Body of pancreas (tissue), 4 donors: ENCODE results near the gene ALKBH4. TPM values are rescaled to one million over a fixed set of nuclear protein-coding genes. Genes with fewer than 3 reads are reported as not detected.
"Not testable (repeated sequence)": the region's sequence is repeated elsewhere in the genome, so short reads cannot be mapped to it uniquely, and the experiment has no call there.

Source experiments
- ATAC-seq: fragments of 150-250 bp; one replicate; pipeline ENCODE4 v1.9.1; 2016
- DNase-seq, 4 donors: peaks; one replicate each; pipeline ENCODE4 v3.0.0-alpha.2; 2019
- H3K27ac ChIP-seq, 4 donors: fragments of 200-600 bp; sonication (generic); 1 replicate in 3 of 4; 2 replicates in 1 of 4; pipeline versions ENCODE4 v1.5.1 to v1.6.1; 2016 to 2019; ENCODE audit warnings: mild to moderate bottlenecking in 1 of 4, mixed read lengths in 1 of 4, moderate library complexity in 1 of 4
- H3K27me3 ChIP-seq, 2 donors: fragments of 200-600 bp; sonication (generic); one replicate each; pipeline ENCODE4 v1.6.0; 2016; ENCODE audit warnings: mild to moderate bottlenecking in 1 of 2
- H3K36me3 ChIP-seq, 2 donors: fragments of 200-600 bp; sonication (generic); replicated peaks in 1 of 2; 2 replicates each; pipeline ENCODE4 v1.5.1; 2016; ENCODE audit warnings: low read depth in 2 of 2; ENCODE audit not compliant: insufficient read depth in 1 of 2
- H3K4me1 ChIP-seq: fragments of 200-600 bp; sonication (generic); one replicate; pipeline ENCODE4 v1.6.0; 2016
- H3K4me3 ChIP-seq, 2 donors: fragments of 200-600 bp; sonication (generic); 1 replicate in 1 of 2; 2 replicates in 1 of 2; pipeline ENCODE4 v1.5.1; 2016 to 2019
- H3K9me3 ChIP-seq, 3 donors: fragments of 200-600 bp; sonication (generic); 1 replicate in 2 of 3; 2 replicates in 1 of 3; pipeline ENCODE4 v1.5.1; 2016
- POLR2A ChIP-seq, 3 donors: fragments of 450-650 bp; IDR thresholded peaks; one replicate each; pipeline ENCODE4 v1.6.1; 2016; ENCODE audit warnings: antibody characterized with exemption in 3 of 3, mild to moderate bottlenecking in 2 of 3
- WGBS, 2 donors: methylation state at CpG; one replicate each; pipeline ENCODE4 v1.1.5; 2017; 5-methylcytosine and 5-hydroxymethylcytosine counted together
- intact Hi-C: fragments of 100-400 bp; cut with DNase I; formaldehyde crosslinking; loops from one replicate; pipeline ENCODE4 v1.15.1; 2023
- total RNA-seq, 2 donors: library from RNA; depleted of rRNA; stranded (reverse); fragments of >200 nt; gene quantifications; one replicate each; pipeline ENCODE4 v1.1.0, GENCODE V29; 2016
- TF ChIP-seq, protein P1 (sequence below), 7 experiments: fragments of 450-650 bp in 4 of 7; fragments of 200-600 bp in 3 of 7; sonication (generic) in 3 of 7; IDR thresholded peaks; one replicate each; pipeline ENCODE4 v1.5.1; 2016 to 2019; ENCODE audit warnings: antibody characterized with exemption in 7 of 7

Gene ALKBH4
- total RNA-seq, 2 donors from 2014 or later = 15.6 to 60.3 TPM

DNA sequence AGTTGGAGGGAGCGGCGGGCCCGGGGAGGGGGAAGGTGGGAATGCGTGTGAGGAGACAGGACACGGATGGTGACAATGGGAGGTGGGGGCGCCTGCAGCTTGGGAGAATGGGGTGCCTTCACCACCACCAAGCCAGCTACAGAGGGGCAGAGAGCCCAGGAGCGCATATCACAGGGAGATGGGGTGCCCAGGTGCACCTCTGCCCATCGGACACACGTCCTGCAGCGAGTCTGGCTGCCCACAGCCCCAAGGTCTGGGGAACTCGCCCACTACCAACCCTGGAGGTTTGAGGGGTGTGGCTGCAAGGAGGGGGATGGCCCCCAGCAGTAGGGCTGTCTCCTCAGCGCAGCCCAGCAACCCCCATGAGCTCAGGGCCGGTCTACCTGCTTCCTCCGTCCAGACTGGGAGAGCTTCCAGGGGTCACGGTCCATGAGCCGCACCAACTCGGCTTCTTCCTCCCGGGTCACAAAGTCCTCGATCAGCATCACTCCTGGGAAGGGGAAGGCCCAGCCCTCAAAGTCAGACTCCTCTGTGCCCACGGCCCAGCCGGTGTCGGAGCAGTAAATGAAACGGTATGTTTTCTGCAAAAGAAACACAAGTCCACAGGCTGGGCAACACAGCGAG, 5.3 kb downstream of the ALKBH4 start:
- intact Hi-C loops = no loop called here
- Histone ChIP-seq H3K36me3 (peaks cover 0 to 6% of the 10 kb centered on the region in 2 donors), H3K27ac (no peak overlapping the region), H3K9me3 (no peaks in the 10 kb centered on the region), H3K4me1 (peaks cover 9% of the 10 kb centered on the region), H3K27me3 (no peaks in the 10 kb centered on the region), H3K4me3 (no peak overlapping the region)
- TF ChIP-seq, protein P1, sequence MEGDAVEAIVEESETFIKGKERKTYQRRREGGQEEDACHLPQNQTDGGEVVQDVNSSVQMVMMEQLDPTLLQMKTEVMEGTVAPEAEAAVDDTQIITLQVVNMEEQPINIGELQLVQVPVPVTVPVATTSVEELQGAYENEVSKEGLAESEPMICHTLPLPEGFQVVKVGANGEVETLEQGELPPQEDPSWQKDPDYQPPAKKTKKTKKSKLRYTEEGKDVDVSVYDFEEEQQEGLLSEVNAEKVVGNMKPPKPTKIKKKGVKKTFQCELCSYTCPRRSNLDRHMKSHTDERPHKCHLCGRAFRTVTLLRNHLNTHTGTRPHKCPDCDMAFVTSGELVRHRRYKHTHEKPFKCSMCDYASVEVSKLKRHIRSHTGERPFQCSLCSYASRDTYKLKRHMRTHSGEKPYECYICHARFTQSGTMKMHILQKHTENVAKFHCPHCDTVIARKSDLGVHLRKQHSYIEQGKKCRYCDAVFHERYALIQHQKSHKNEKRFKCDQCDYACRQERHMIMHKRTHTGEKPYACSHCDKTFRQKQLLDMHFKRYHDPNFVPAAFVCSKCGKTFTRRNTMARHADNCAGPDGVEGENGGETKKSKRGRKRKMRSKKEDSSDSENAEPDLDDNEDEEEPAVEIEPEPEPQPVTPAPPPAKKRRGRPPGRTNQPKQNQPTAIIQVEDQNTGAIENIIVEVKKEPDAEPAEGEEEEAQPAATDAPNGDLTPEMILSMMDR (IDR thresholded peaks at IDR 0.05) = no peak
- TF ChIP-seq POLR2A (IDR thresholded peaks at IDR 0.05) = no peak
- WGBS, 2 donors = 94 to 95% methylated on average over 13 to 24 of the region's 24 CpGs
- DNase-seq (no peak), ATAC-seq (no peak)

DNA sequence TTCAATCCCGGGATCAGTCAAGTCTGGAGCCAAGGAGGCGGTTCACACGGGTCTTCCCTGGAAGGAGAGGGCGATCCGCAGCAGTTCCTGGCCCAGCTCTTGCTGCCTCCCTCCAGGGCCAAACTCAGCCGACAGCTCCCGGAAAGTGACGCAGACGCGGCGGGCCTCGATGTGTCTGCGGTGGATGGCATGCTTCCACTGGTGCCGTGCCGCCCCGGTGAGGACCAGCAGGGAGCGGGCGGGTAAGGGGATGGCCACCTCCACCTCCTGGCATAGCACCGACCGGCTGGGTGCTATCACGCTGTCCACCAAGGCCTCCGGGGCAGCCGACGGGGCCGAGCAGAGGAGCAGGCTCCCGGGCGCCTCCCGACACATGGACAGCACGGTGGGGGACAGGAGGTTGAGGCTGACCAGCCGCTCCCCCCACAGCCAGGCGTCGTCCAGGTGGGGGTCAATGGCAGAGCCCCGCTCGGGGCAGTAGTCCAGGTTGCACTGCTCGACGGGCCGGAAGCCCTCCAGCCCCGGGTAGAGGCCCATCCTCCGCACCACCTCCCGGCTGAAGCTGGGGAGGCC, 7.2 kb downstream of the ALKBH4 start:
- no peak for DNase-seq
- Histone ChIP-seq H3K27me3 (no peaks in the 10 kb centered on the region), H3K9me3 (no peaks in the 10 kb centered on the region), H3K27ac (no peak overlapping the region), H3K4me3 (no peak overlapping the region), H3K36me3 (peaks cover 0 to 6% of the 10 kb centered on the region in 2 donors), H3K4me1 (no peaks in the 10 kb centered on the region)
- no peak for TF ChIP-seq POLR2A (IDR thresholded peaks at IDR 0.05)
- TF ChIP-seq, protein P1 (IDR thresholded peaks at IDR 0.05) = no peak
- intact Hi-C loops = no loop called here
- ATAC-seq = no peak
- 90 to 93% methylated on average over 8 to 27 of the region's 40 CpGs for WGBS, 2 donors

DNA sequence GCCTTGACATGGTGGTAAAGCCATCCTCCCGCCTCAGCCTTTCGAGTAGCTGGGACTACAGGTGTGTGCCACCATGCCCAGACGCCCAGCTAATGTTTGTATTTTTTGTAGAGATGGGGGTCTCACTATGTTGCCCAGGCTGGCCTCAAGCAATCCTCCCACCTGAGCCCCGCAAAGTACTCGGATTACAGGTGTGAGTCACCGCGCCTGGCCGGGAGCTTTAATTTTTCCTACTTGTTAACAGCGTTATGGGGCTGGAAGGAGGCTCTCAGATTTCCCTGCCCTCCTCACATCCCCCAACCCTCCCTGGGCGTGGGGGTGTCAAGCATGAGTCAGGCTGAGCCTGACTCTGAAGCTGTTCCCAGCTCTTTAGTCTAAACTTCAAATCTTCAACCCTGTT, 8.3 kb downstream of the ALKBH4 start:
- WGBS, 2 donors = 88 to 89% methylated on average over 10 of the region's 10 CpGs
- H3K4me1 ChIP-seq = no peaks in the 10 kb centered on the region
- H3K27me3 ChIP-seq = no peaks in the 10 kb centered on the region
- intact Hi-C loops = no loop called here
- TF ChIP-seq POLR2A (IDR thresholded peaks at IDR 0.05) = no peak
- TF ChIP-seq, protein P1 (IDR thresholded peaks at IDR 0.05) = no peak
- DNase-seq = no peak
- H3K9me3 ChIP-seq = no peaks in the 10 kb centered on the region
- no peak for ATAC-seq
- H3K27ac ChIP-seq = no peak overlapping the region
- no peak overlapping the region for H3K4me3 ChIP-seq
- H3K36me3 ChIP-seq = peaks cover 0 to 6% of the 10 kb centered on the region in 2 donors

DNA sequence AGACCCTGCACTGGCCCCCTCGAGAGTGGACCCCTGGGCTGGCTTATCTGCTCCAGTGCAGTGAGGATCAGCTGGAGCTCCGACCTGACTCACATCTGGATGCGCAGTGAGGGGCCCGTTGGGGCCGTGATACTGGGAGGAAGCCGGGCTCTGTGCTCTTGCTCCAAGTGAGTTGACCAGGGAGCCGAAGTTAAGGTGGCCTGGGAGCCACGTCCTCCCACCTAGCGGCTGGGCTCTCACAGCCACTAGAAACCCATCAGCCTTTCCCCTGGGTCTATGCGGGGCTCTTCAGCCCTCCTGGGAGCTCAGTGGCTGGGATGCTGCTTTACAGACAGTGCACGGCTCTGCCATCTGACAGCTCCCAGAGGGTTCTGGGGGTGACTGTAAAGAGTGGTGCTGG, 9.1 kb downstream of the ALKBH4 start:
- peaks cover 0 to 6% of the 10 kb centered on the region in 2 donors for H3K36me3 ChIP-seq
- ATAC-seq (no peak), DNase-seq (no peak)
- H3K27ac ChIP-seq = no peak overlapping the region
- H3K9me3 ChIP-seq = no peaks in the 10 kb centered on the region
- H3K4me3 ChIP-seq = no peak overlapping the region
- TF ChIP-seq, protein P1 (IDR thresholded peaks at IDR 0.05) = no peak
- no peak for TF ChIP-seq POLR2A (IDR thresholded peaks at IDR 0.05)
- WGBS, 2 donors = 80 to 88% methylated on average over 1 to 10 of the region's 11 CpGs
- intact Hi-C loops = no loop called here
- no peaks in the 10 kb centered on the region for H3K27me3 ChIP-seq
- no peaks in the 10 kb centered on the region for H3K4me1 ChIP-seq

DNA sequence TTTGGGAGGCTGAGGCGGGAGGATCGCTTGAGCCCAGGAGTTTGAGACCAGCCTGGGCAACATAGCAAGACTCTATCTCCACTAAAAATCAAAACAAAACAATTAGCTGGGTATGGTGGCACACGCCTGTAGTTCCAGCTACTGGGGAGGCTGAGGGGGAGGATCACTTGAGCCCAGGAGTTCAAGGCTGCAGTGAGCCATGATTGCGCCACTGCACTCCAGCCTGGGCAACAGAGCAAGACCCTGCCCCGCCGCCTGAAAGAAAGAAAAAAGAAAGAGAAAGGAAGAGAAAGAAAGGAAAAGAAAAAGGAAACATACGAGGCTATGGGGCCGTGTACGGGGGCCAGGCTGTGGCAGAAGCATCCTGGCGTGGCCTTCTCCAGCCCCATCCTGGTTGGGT, 9.7 kb downstream of the ALKBH4 start:
- DNase-seq, ATAC-seq, H3K4me3 ChIP-seq, H3K36me3 ChIP-seq, H3K27me3 ChIP-seq, H3K4me1 ChIP-seq, intact Hi-C loops, H3K9me3 ChIP-seq, H3K27ac ChIP-seq: not testable (repeated sequence)
- 93 to 98% methylated on average over 10 of the region's 10 CpGs for WGBS, 2 donors
